GM12878 (cell line): ENCODE data around the gene PQBP1.

Experiments
- BRCA1 ChIP-seq: IDR thresholded peaks from 2 replicates; pipeline ENCODE4 v1.6.1; 2011; ENCODE audit warnings: low read depth, low read length, improper control_type of control experiment
- GATAD2B ChIP-seq: fragments of 450-650 bp; conservative IDR thresholded peaks from 2 replicates; pipeline ENCODE4 v1.6.1; 2017; ENCODE audit warnings: low read depth, mild to moderate bottlenecking, moderate library complexity
- RAD21 ChIP-seq: IDR thresholded peaks from 2 replicates; pipeline ENCODE4 v1.6.1; 2011; ENCODE audit warnings: mild to moderate bottlenecking, low read depth, low read length, moderate library complexity; ENCODE audit not compliant: insufficient read depth
- ZNF274 ChIP-seq: IDR thresholded peaks from one replicate; pipeline ENCODE4 v1.8.0; 2011; ENCODE audit not compliant: insufficient read length, insufficient read depth

DNA sequence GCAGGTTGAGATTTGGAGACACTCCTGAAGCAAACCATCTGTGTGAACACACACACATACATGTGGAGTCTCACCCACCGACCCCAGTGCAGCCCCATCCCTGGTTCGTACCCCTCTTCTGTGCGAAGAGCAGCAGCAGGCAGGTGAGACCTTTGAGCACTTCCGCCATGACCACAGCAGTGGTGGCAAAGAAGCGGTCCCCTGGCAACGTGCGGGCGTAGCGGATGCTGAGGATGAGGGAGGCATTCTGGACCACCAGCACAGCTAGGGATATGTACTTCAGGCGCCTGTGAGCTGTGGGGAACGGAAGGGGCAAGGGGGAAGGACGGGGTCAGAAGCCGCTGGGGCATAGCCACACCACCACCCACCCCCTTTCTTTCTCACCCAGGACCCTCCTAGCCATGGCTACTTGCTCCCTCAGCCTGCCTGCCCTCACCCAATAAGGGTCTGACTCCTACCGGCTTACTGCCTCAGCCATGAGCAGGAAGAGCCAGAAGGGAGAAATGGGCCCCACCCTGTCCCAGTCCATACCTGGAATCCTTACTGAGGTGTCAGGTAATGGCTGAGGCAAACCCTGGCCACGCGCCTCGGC is 12.1 kb downstream of the PQBP1 start:
- TF ChIP-seq GATAD2B (no peak), ZNF274 (no peak), BRCA1 (no peak), RAD21 (no peak)
